Stimulated activated CD8-positive, alpha-beta memory T cell treated with anti-CD3 and anti-CD28 coated beads, Interleukin-12 subunit alpha, Interleukin-12 subunit beta, amount 100 ng/mL, for 1 hour (primary cell): Measurements from ENCODE around the gene CALY.
A peak's percentile ranks its signal among the peaks of the same experiment; 100 is the strongest.

Experiments
- DNase-seq: peaks from one replicate; pipeline ENCODE4 v3.0.0-alpha.2; 2020; ENCODE audit warnings: low read depth

Gene CALY

DNA sequence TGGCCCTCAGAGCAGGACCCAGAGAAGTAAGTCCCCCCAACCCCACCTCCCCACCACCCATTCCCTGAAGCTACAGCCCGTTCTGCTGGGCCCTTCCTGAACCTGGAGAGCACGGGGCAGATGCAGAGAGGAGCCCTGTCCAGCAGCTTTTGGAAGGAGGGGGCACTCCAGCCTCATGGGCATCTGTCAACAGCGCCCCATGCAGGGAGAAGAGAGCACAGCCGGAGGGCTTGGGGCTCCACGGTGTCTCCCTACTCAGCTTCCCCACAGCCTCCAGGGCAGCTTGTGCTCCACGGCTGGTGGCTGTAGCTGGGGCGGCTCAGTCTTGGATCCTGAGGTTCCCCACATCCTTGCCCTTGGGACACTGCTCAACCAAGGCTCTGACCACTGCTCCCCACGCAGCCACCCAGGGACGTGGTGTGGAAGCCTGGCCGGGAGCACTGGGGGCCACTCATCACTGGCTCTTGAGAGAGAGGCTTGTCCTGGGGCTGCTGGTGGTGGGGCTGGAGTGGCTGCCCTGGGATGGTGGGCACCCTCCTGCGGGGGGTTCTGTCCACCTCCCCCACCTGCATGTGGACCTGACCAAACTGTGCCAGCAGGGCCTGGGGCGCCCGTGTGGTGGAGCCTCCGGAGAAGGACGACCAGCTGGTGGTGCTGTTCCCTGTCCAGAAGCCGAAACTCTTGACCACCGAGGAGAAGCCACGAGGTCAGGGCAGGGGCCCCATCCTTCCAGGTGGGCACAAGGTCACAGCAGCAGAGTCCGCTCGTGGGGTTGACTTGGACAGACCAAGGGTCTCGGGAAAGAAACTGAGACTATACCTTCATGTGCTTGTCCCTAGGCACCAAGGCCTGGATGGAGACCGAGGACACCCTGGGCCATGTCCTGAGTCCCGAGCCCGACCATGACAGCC, 15.0 kb upstream of the CALY start:
- no peak for DNase-seq

DNA sequence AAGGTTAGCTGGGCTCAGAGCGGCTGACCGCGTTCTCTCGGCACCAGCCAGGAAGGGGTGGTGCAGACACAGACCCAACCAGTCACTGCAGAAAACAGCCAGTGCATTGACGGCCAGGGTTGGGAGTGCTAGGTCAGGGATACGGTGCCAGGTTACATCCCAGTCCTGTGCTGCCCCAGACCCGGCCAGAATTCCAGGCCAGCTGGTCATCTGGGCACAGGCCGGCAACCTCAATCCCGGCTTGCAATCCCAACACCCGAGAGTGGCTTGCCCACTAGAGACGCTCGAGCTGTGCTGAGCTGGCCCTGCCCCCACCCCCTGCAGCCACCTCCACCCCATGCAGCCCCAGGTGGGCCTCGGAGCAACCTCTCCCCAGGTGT, 14.2 kb upstream of the CALY start:
- DNase-seq: no peak

DNA sequence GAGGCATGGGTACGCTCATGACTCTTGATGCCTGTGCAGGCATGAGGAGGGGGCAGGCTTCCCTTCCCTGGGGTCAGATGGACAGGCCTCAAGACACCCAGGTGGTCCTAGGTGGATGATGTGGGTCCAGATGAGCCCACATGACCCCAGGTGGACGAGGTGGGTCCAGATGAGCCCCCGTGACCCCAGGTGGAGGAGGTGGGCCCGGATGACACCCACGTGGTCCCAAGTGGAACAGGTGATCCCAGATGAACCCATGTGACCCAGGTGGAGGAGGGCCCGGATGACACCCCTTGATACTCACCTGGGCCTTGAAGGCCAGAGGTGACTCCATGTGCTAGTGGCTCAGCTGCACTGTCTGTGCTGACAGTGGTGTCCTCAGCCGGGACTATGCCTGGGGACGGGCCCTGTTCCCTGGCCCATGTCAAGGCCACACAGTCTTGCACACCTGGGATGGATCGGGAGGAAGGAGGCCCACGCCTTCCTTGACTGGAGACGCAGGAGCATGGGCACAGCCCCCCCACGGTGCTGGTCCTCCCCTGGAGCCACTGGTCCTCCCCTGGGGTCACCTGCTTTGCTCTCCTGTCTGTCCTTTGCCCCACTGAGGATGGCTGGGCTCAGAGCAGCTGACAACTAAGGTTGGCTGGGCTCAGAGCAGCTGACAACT, 13.7 kb upstream of the CALY start:
- no peak for DNase-seq

DNA sequence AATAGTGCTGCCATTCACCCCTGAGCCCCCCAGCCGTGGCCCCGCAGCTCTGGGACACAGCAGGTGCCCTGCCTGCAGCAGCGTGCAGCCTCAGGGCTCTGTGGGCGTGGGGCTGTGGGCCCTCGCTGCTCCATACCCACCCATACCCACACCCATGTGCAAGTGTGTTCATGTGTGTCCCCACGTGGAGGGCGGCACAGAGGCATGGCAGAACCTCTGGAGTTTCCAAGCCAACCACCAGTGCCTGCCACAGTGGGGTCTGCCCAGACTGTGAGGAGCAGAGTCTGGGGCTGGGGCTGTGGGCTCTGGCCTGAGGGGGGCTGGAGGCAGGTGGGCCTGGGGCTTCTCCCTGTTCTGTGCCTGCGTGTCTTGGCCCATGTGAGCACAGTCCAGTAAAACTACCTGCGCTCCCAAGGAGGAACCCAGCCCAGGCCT, 12.9 kb upstream of the CALY start:
- DNase-seq: no peak

DNA sequence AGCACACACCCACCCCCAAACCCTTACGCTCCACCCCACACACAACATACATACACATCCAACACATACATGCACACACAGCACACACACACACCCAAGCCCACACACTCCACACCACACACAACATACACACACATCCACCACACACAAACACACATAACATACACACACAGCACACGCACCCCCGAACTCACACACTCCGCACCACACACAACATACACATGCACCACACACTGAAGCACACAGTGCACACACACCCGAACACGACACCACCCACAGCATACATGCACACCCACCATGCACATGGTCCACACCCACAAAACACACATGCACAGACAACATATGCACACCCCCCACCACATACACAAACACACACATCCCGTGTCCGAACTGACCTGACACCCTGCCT, 12.5 kb upstream of the CALY start:
- DNase-seq: no peak

DNA sequence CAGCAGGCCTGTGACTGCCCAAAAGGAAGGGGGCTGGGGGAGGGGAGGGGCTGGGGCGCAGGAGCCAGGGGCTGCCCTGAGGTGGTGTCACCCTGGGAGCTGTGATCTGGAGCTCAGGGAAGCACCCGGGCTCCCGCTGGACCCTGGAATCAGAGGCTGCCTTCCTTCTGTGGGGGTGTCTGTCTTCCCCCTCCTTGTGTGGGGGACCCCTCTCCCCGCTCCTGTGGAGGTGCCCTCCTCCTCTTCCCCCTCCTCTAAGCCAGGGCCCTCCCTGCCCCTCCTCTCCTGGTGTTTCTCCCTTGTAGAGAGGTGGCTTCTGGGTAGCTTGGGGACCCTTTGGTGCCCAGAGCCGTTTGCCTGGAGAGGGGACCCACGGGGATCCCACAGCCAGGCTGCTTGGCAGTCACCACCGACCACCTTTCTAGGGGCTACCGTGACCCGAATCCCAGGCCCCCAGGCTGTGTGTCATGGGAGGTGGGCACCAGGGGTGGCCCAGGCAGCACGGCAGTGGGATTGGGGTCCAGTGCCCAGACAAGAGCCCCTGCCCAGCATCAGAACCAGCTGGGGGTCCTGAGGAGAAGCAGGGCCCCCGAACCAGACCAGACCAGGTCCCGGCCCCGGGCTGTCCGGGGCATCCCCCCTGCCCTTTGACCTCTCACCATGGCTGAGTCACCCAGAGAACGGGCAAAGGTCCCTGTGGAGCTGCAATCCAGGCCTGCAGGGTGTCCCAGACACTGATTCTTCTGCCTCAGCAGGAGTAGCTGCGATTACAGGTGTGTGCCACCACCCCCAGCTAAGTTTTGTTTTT, 11.2 kb upstream of the CALY start:
- no peak for DNase-seq

DNA sequence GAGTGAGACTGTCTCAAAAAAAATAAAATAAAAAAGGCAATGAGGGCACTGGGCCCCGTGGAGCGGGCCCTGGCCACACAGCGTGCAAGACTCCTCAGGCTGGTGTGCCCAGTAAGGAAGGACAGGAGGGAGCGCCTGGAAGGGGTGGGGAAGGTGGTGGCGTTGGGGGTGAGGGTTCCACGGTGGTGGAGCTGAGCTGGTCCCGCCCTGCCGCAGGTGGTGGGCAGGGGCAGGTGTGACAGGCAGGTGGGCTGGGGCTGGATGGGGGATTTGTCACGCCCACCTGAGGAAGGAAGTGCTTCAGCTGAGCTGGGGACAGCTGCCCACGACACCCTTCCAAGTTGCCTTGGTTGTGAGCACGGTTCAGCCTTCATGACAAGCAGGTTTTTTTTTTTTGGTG, 9.7 kb upstream of the CALY start:
- DNase-seq: no peak

DNA sequence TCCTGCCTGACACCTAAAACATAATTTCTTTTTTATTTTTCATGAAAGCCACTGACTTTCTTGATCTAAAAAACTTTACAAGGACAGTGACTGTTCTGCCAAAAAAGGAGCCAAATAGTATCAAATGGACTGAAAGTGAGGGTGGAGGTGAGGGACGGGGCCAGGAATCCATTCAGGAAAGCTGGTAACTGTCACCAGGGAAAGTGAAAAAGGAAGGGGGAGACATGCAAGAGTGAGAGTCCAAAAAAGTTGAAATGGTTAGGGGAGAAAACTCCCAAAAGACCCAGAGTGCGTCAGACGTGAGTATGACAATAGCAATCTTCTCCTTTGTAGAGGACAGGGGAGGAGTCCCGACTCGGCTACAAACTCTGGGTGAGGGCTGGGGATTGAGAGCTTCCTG, 7.5 kb upstream of the CALY start:
- DNase-seq: no peak

DNA sequence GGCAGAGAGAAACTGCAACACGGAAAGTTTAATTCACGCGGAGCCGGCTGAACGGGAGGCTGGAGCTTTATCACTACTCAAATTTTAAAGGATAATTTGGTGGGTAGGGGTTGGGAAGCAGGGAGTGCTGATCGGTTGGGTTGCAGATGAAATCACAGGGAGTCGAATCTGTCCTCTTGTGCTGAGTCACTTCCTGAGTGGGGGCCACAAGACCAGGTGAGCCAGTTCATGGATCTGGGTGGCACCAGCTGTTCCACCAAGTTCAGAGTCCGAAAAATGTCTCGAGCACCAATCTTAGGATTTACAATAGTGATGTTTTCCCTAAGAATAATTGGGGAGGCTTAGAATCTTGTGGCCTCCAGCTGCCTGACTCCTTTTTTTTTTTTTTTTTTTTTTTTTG, 6.9 kb upstream of the CALY start:
- no peak for DNase-seq

DNA sequence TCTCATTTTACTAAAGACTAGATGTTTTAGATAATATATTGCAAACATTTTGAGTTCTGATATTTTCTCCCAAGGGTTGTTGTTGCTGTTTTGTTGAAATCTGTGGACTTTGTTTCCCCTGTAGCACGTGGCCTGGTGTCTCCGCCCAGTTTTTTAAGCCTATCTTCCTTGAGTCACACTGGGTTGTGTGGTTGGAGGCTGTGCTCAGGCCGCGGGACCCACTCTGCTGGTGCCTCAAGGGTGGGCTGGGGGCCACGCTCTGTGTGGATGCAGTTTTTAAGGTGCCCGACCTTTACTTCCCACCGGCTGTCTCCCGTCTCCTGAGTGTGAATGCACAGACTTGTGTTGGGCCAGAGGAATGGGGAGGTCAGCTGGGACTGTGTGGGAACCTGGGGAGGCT, 6.2 kb upstream of the CALY start:
- DNase-seq: no peak

DNA sequence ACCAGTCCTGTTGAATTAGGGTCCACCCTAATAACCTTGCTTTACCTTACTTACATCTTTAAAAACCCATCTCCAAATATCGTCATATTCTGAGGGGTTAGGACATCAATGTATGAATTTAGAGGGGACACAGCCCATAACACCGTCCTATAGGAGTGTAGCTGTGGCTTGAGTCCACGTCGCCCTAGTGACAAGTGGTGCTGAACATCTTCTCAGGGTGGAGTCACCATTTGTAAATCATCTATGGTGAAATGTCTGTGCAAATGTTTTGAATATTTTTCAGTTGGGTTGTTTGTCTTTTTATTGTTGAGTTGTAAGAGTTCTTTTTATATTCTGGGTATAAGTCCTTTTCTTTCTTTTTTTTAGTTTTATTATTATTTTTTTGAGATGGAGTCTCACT, 5.3 kb upstream of the CALY start:
- DNase-seq: no peak

DNA sequence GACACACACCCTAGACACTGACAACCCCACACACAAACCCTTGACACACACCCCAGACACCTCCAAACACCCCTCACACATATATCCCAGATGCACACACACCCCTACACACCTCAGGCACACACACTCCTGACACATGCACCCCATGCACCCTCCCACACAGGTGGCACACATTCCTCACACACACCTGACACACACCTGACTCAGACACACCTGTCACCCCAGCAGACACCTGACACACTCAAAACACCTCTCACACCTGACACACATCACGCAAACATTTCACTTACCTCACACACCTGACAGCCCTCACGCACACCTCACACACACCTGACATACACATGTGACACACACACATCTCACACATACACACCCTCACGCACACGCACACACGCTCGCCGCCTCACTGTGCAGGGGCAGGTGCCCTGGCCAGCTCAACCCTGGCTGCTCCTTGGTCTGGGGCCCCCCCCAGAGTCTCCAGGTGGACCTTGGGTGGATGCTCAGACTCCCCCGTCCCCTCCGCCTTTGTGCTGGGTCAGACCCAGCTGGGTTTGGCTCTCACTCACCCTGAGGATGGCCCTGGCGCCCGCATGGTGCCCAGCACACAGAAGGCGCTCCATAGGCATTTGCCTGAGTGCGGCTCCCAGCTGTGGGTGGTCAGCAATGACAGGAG, 3.1 kb upstream of the CALY start:
- DNase-seq: no peak

DNA sequence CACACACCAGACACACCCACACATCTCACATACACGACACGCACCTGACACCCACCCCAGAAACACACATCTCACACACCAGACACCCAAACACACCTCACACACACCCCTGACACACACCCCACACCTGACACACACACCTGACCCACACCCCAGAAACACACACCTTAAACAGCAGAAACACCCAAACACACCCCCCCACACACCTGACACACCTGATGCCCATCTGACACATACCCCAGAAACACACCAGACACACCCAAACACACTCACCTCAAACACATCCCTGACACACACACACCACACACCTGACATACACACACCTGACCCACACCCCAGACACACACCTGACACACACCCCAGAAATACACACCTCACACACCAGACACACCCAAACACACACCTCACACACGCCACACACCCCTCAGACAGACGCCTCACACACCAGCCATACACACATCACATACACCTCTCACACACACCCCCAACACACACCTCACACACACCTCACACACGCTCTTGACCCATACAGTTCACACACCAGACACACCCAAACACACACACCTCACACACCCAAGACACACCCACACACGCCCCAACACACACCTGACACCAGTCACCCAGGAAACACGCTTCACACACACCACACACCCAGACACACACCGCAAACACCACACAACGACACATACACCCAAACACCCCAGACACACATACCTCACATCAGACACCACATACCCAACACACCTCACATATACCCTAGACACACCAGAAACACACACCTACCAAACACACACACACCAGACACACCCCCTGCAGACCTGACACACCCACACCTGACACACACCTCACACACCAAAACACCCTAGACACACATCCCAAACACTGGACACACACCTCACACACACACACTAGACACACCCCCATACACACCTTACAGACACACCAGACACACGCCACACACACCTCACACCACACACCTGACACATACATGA, 1.7 kb upstream of the CALY start:
- no peak for DNase-seq

DNA sequence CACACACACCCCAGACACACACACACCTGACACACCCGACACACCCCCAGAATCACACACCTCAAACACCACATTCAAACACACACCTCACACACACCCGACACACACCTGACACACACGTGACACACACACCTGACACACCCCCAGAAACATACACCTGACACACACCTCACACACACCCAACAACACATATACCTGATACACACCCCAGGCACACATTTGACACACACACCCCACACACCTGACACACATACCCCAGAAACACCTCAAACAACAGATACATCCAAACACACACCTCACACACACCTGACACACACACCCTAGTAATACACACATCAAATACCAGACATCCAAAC, 652 bp upstream of the CALY start:
- DNase-seq: no peak

DNA sequence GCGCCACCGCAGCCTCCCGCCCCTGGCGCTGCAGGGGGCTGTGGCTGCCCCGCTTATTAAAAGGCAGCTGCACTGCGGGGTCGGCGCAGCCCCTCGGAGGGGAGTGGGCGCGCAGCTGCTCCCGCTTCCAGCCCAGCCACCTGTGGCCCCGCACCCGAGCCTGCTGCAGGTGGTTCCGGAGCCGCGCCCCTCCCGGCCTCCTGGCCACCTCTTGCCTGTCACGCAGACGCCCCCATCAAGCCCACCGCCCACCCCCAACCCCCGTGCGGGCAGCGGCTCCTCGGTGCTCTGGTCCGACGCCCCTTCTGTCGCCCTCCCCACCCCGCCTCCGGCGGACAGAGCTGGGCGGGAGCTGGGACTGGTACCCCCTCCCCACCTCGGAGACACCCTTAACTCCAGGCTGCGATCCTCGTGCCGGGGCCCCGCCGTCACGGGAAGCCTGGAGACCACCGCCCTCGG, 549 bp downstream of the CALY start:
- DNase-seq: no peak

DNA sequence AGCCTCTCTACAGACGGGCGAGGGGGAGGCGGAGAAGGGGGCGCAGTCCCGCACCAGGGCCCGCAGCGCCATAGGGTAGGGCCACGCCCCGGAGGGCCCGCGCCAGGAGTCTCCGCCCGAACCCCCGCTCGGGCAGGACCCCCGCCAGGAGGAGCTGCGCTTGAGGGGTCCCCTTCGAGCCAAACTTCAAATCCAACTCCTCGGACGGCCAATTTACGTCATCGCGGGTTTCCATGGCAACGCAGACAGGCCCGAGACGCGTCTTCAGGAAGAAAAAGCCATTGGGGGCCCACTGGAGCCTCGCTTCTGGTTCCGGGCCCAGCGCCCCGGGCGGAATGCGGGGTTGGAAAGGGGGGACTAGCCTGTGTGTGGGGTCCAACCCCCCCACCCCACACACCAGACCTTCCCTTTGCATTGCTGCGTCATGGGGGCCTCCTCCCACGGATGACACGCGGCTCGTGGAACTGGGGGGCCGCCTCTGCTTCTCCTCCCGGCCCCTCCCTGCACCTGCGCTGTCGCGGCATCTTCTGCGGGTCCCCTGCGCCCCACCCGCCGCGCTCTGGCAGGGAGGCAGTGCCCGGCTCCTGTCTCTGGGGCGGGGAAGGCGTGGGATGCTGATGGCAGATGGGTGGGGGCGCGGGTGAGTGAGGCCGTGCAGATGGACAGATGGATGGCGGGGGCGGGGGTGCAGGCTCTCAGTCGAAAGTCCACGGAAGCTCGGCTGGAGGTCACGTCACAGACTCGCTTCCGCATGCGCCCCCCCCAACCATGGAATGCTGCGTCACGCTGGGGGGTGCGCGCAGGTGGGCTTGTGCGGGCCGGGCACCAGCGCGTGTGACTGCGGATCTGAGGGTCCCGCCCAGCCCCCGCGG, 1.2 kb downstream of the CALY start:
- DNase-seq: peak; percentile 75

DNA sequence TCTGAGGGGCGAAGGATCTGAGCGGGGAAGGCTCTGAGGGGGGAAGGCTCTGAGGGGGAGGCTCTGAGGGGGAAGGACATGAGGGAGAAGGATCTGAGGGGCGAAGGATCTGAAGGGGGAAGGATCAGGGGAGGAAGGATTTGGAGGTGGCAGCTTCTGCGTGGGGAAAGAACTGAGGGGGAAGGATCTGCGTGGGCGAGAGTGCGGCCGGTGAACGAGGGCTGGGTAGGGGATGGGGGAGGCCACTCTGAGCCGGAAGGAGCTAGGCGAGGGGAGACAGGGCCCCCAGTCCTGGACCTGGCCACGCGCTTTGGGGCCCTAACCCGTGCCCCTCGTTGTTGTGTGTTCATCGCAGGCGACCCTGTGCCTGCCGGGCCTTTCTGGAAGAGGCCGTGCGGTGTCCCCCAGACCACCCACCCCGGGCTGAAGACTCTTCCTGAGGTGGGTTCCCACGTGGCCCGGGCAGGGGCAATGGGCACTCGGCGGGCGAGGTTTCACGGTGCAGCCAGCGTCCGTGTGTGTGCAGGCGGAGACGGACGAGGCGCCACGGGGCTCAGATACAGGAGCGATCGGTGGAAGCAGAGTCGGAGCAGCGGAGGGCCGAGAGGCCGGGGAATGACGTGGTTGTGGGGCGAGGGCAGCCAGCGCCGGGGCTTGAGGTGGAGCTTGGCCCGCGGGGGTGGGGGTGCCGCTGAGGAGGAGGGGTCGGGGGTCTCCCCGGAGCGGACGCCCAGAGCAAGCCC, 2.0 kb downstream of the CALY start:
- DNase-seq: no peak

DNA sequence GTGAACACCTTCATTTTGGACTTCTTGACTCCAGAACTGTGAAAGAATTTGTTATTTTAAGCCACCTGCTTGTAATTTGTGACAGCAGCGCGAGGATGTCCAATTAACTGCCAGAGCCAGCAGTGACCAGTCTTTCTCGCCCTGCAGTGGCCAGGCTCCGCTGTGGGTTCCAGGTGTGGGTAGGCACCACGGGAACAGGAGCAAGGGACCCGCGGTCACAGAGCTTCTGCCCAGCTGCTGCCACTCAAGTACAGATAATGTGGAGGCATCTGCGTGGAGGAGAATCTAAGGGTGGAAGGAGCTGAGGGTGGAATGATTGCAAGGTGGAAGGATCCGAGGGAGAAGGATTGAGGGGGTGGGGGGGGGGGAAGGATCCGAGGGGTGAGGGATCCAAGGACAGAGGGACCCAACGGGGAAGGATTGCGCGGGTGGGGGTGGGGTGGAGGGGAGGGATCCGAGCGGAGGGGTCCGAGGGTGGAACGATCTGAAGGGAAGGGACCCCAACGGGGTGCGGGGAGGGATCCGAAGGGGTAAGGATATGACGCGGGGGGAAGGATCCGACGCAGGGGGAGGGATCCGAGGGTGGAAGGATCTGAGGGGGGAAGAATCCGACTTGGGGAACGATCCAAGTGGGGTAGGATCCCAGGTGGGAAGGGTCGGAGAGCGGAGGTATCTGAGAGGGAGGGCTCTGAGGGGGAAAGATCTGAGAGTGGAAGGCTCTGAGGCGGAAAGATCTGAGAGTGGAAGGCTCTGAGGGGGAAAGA, 3.6 kb downstream of the CALY start:
- no peak for DNase-seq
